ENCODE results near the gene PBX4. TPM values are rescaled to one million over a fixed set of nuclear protein-coding genes. Genes with fewer than 3 reads are reported as not detected.

PBX4 gene
- total and polyA plus RNA-seq, 2 of the 8 experiments (the other 6 are each of a cell fraction or from before 2014, with no cell fraction given): 3.4 to 3.8 TPM

DNA sequence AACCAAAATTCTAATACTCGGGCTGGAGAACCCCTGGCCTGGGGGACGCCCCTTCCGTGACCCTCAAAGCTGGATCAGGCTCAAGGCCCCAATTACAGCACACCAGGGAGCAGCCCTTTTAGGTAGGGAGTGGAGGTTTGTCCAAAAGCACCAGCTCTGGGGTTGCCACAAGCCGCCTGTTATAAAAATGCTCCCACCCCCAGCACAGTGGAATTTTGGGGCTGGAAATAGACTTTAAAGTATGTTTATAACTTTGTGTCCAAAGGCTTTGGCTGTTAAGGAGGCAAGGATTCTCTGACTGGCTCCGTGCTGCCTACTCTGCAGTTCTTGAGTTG is 25.5 kb upstream of the PBX4 start (continued):
- TF ChIP-seq, protein P1, sequence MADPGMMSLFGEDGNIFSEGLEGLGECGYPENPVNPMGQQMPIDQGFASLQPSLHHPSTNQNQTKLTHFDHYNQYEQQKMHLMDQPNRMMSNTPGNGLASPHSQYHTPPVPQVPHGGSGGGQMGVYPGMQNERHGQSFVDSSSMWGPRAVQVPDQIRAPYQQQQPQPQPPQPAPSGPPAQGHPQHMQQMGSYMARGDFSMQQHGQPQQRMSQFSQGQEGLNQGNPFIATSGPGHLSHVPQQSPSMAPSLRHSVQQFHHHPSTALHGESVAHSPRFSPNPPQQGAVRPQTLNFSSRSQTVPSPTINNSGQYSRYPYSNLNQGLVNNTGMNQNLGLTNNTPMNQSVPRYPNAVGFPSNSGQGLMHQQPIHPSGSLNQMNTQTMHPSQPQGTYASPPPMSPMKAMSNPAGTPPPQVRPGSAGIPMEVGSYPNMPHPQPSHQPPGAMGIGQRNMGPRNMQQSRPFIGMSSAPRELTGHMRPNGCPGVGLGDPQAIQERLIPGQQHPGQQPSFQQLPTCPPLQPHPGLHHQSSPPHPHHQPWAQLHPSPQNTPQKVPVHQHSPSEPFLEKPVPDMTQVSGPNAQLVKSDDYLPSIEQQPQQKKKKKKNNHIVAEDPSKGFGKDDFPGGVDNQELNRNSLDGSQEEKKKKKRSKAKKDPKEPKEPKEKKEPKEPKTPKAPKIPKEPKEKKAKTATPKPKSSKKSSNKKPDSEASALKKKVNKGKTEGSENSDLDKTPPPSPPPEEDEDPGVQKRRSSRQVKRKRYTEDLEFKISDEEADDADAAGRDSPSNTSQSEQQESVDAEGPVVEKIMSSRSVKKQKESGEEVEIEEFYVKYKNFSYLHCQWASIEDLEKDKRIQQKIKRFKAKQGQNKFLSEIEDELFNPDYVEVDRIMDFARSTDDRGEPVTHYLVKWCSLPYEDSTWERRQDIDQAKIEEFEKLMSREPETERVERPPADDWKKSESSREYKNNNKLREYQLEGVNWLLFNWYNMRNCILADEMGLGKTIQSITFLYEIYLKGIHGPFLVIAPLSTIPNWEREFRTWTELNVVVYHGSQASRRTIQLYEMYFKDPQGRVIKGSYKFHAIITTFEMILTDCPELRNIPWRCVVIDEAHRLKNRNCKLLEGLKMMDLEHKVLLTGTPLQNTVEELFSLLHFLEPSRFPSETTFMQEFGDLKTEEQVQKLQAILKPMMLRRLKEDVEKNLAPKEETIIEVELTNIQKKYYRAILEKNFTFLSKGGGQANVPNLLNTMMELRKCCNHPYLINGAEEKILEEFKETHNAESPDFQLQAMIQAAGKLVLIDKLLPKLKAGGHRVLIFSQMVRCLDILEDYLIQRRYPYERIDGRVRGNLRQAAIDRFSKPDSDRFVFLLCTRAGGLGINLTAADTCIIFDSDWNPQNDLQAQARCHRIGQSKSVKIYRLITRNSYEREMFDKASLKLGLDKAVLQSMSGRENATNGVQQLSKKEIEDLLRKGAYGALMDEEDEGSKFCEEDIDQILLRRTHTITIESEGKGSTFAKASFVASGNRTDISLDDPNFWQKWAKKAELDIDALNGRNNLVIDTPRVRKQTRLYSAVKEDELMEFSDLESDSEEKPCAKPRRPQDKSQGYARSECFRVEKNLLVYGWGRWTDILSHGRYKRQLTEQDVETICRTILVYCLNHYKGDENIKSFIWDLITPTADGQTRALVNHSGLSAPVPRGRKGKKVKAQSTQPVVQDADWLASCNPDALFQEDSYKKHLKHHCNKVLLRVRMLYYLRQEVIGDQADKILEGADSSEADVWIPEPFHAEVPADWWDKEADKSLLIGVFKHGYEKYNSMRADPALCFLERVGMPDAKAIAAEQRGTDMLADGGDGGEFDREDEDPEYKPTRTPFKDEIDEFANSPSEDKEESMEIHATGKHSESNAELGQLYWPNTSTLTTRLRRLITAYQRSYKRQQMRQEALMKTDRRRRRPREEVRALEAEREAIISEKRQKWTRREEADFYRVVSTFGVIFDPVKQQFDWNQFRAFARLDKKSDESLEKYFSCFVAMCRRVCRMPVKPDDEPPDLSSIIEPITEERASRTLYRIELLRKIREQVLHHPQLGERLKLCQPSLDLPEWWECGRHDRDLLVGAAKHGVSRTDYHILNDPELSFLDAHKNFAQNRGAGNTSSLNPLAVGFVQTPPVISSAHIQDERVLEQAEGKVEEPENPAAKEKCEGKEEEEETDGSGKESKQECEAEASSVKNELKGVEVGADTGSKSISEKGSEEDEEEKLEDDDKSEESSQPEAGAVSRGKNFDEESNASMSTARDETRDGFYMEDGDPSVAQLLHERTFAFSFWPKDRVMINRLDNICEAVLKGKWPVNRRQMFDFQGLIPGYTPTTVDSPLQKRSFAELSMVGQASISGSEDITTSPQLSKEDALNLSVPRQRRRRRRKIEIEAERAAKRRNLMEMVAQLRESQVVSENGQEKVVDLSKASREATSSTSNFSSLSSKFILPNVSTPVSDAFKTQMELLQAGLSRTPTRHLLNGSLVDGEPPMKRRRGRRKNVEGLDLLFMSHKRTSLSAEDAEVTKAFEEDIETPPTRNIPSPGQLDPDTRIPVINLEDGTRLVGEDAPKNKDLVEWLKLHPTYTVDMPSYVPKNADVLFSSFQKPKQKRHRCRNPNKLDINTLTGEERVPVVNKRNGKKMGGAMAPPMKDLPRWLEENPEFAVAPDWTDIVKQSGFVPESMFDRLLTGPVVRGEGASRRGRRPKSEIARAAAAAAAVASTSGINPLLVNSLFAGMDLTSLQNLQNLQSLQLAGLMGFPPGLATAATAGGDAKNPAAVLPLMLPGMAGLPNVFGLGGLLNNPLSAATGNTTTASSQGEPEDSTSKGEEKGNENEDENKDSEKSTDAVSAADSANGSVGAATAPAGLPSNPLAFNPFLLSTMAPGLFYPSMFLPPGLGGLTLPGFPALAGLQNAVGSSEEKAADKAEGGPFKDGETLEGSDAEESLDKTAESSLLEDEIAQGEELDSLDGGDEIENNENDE (IDR thresholded peaks at IDR 0.05; ENCODE audit: insufficient replicate concordance, low read length): no peak
- no peak for TF ChIP-seq RBBP5 (IDR thresholded peaks at IDR 0.05; ENCODE audit: borderline replicate concordance, low read depth, low read length)
- no peak; the same call in 1 of the 2 replicates for TF ChIP-seq CREB1 (IDR thresholded peaks at IDR 0.05)
- no peak for TF ChIP-seq EGR1 (IDR thresholded peaks at IDR 0.05; ENCODE audit: borderline replicate concordance, low read depth, low read length)
- no peak for TF ChIP-seq POU5F1 (IDR thresholded peaks at IDR 0.05; ENCODE audit: low read depth, low read length)
- TF ChIP-seq RNF2 (IDR thresholded peaks at IDR 0.05; ENCODE audit: borderline replicate concordance, low read depth, low read length, missing control alignments, poor library complexity, severe bottlenecking): no peak
- no peak for TF ChIP-seq TEAD4 (IDR thresholded peaks at IDR 0.05; ENCODE audit: low read depth, low read length)
